CD14-positive monocyte (primary cell): ENCODE data around the gene FBXL13. TPM values are rescaled to one million over a fixed set of nuclear protein-coding genes. Genes with fewer than 3 reads are reported as not detected.

Experiments used
- DNase-seq, 3 donors: peaks; one replicate each; pipeline ENCODE4 v3.0.0-alpha.2; 2011 to 2022
- H2AFZ ChIP-seq: 2 replicates; pipeline ENCODE4 v1.6.0; 2012; ENCODE audit warnings: mild to moderate bottlenecking, low read depth, low read length, inconsistent platforms; ENCODE audit not compliant: insufficient read depth, poor library complexity, severe bottlenecking
- H3K27ac ChIP-seq, 2 donors: 1 replicate in 1 of 2; 2 replicates in 1 of 2; pipeline ENCODE4 v1.5.1; 2012 to 2013; ENCODE audit warnings: low read length in 2 of 2, control low read depth in 1 of 2, inconsistent platforms in 1 of 2, low read depth in 1 of 2, mild to moderate bottlenecking in 1 of 2
- H3K27me3 ChIP-seq, 2 donors: one replicate each; pipeline versions ENCODE4 v1.6.0 to v1.6.1; 2011 to 2013; ENCODE audit warnings: low read length in 2 of 2; ENCODE audit not compliant: control insufficient read depth in 2 of 2, insufficient read depth in 2 of 2
- H3K36me3 ChIP-seq, 2 donors: replicated peaks in 1 of 2; 1 replicate in 1 of 2; 2 replicates in 1 of 2; pipeline versions ENCODE4 v1.5.1 to v1.6.1; 2012 to 2013; ENCODE audit warnings: low read length in 2 of 2, control low read depth in 1 of 2, inconsistent platforms in 1 of 2, mild to moderate bottlenecking in 1 of 2; ENCODE audit not compliant: insufficient read depth in 2 of 2, control insufficient read depth in 1 of 2
- H3K4me1 ChIP-seq, 2 donors: 1 replicate in 1 of 2; 2 replicates in 1 of 2; pipeline versions ENCODE4 v1.5.1 to v1.6.1; 2012 to 2013; ENCODE audit warnings: low read length in 2 of 2, control low read depth in 1 of 2, inconsistent platforms in 1 of 2, mild to moderate bottlenecking in 1 of 2, moderate library complexity in 1 of 2; ENCODE audit not compliant: insufficient read depth in 2 of 2, control insufficient read depth in 1 of 2
- H3K4me2 ChIP-seq: replicated peaks from 2 replicates; pipeline ENCODE3; 2012; ENCODE audit warnings: low read length, moderate library complexity, mild to moderate bottlenecking; ENCODE audit not compliant: poor library complexity, severe bottlenecking; ENCODE audit errors: extremely low read depth
- H3K4me3 ChIP-seq, 3 experiments: fragments of 200-600 bp in 1 of 3; sonication (generic) in 1 of 3; replicated peaks in 1 of 3; 1 replicate in 2 of 3; 2 replicates in 1 of 3; pipeline ENCODE4 v1.5.1; 2011 to 2013; ENCODE audit warnings: low read length in 3 of 3, mild to moderate bottlenecking in 3 of 3, control low read depth in 2 of 3, low read depth in 2 of 3, inconsistent platforms in 1 of 3, moderate library complexity in 1 of 3
- H3K79me2 ChIP-seq: 2 replicates; pipeline ENCODE4 v1.6.0; 2012; ENCODE audit warnings: mild to moderate bottlenecking, control low read depth, inconsistent platforms, low read length, moderate library complexity; ENCODE audit not compliant: insufficient read depth
- H3K9ac ChIP-seq: 2 replicates; pipeline ENCODE4 v1.6.0; 2017; ENCODE audit warnings: low read length, mild to moderate bottlenecking; ENCODE audit not compliant: insufficient read depth, poor library complexity, severe bottlenecking
- H3K9me3 ChIP-seq, 2 donors: replicated peaks in 1 of 2; 1 replicate in 1 of 2; 2 replicates in 1 of 2; pipeline versions ENCODE4 v1.5.1 to v1.6.1; 2012 to 2013; ENCODE audit warnings: low read length in 2 of 2, control low read depth in 1 of 2; ENCODE audit not compliant: control insufficient read depth in 1 of 2, insufficient read depth in 1 of 2
- H4K20me1 ChIP-seq: 2 replicates; pipeline ENCODE4 v1.6.0; 2012; ENCODE audit warnings: mild to moderate bottlenecking, low read length, control low read depth, moderate library complexity; ENCODE audit not compliant: insufficient read depth
- H3K27ac Mint-ChIP-seq, 7 donors: one replicate each; pipeline ENCODE4 v1.8.0; 2020; ENCODE audit warnings: mild to moderate bottlenecking in 7 of 7, mixed read lengths in 7 of 7, moderate library complexity in 6 of 7, inconsistent platforms in 2 of 7
- H3K27me3 Mint-ChIP-seq, 3 donors: one replicate each; pipeline ENCODE4 v1.8.0; 2021 to 2022; ENCODE audit warnings: low read depth in 3 of 3, mild to moderate bottlenecking in 3 of 3, mixed read lengths in 3 of 3, moderate library complexity in 3 of 3, inconsistent platforms in 1 of 3
- H3K36me3 Mint-ChIP-seq, 2 donors: one replicate each; pipeline ENCODE4 v1.8.0; 2020; ENCODE audit warnings: mixed read lengths in 2 of 2, inconsistent platforms in 1 of 2, mild to moderate bottlenecking in 1 of 2
- H3K4me1 Mint-ChIP-seq: one replicate; pipeline ENCODE4 v1.8.0; 2020; ENCODE audit warnings: mild to moderate bottlenecking, mixed read lengths
- H3K4me3 Mint-ChIP-seq, 2 donors: one replicate each; pipeline ENCODE4 v1.8.0; 2020; ENCODE audit warnings: mild to moderate bottlenecking in 2 of 2, mixed read lengths in 2 of 2, moderate library complexity in 1 of 2
- H3K9me3 Mint-ChIP-seq, 7 donors: one replicate each; pipeline ENCODE4 v1.8.0; 2020 to 2022; ENCODE audit warnings: mixed read lengths in 7 of 7, mild to moderate bottlenecking in 6 of 7, moderate library complexity in 6 of 7, inconsistent platforms in 2 of 7
- WGBS: methylation state at CpG from one replicate; pipeline ENCODE4 v1.1.5; 2013; ENCODE audit warnings: missing lambda C conversion rate; ENCODE audit not compliant: insufficient coverage; 5-methylcytosine and 5-hydroxymethylcytosine counted together
- intact Hi-C, 2 donors: fragments of 100-400 bp; cut with micrococcal nuclease; formaldehyde crosslinking; loops; one replicate each; pipeline versions ENCODE4 v1.15.0 to v1.15.1; 2023
- polyA plus RNA-seq, 3 donors: library from polyadenylated mRNA; depleted of rRNA in 1 of 3; unstranded in 2 of 3; stranded (reverse) in 1 of 3; fragments of 300-500 nt in 2 of 3; fragments of >200 nt in 1 of 3; fragmentation: Illumina TruSeq in 2 of 3; gene quantifications; 1 replicate in 2 of 3; 2 replicates in 1 of 3; pipeline ENCODE4 v1.2.3, GENCODE V29; 2012 to 2021
- TF ChIP-seq, protein P1 (sequence below): fragments of 200-600 bp; IDR thresholded peaks from one replicate; pipeline ENCODE4 v1.8.0; 2022; ENCODE audit warnings: antibody characterized with exemption, mild to moderate bottlenecking

The FBXL13 gene
- polyA plus RNA-seq, 3 donors: 0.05 TPM; not detected in 2

DNA sequence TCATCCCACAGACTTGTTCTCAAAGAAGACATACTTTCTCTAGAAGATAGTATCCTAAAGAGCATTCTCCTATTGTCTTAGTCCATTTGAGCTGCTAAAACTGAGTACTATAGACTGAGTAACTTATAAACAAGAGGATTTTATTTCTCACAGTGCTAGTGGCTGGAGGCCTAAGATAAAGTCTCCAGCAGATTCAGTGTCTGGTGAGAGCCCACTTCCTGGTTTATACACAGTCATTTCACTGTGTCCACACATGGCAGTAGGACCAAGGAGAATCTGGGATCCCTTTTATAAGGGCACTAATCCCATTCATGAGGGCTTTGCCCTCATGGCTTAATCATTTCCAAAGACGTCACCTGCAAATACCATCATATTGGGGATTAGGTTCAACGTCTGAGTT, 93.1 kb downstream of the FBXL13 start:
- Mint-ChIP-seq H3K9me3 (peaks cover 0 to 4% (median 2%) of the 10 kb centered on the region in 7 donors), H3K27ac (peak overlapping the region in 1 of 7 donors; percentile 37), H3K36me3 (no peaks in the 10 kb centered on the region), H3K4me3 (no peak overlapping the region), H3K4me1 (peaks cover 6% of the 10 kb centered on the region), H3K27me3 (peaks cover 0 to 2% (median 0%) of the 10 kb centered on the region in 3 donors)
- H4K20me1 ChIP-seq: no peaks in the 10 kb centered on the region
- peaks cover 6% of the 10 kb centered on the region in 2 donors for H3K4me1 ChIP-seq
- no peaks in the 10 kb centered on the region for H3K9me3 ChIP-seq
- no peak overlapping the region for H3K4me3 ChIP-seq
- no peak overlapping the region for H3K9ac ChIP-seq
- H3K36me3 ChIP-seq: no peaks in the 10 kb centered on the region
- H3K27me3 ChIP-seq: no peaks in the 10 kb centered on the region
- 89% methylated on average over 2 of the region's 2 CpGs for WGBS
- TF ChIP-seq, protein P1, sequence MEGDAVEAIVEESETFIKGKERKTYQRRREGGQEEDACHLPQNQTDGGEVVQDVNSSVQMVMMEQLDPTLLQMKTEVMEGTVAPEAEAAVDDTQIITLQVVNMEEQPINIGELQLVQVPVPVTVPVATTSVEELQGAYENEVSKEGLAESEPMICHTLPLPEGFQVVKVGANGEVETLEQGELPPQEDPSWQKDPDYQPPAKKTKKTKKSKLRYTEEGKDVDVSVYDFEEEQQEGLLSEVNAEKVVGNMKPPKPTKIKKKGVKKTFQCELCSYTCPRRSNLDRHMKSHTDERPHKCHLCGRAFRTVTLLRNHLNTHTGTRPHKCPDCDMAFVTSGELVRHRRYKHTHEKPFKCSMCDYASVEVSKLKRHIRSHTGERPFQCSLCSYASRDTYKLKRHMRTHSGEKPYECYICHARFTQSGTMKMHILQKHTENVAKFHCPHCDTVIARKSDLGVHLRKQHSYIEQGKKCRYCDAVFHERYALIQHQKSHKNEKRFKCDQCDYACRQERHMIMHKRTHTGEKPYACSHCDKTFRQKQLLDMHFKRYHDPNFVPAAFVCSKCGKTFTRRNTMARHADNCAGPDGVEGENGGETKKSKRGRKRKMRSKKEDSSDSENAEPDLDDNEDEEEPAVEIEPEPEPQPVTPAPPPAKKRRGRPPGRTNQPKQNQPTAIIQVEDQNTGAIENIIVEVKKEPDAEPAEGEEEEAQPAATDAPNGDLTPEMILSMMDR: no peak
- no peak overlapping the region for H3K27ac ChIP-seq
- H3K4me2 ChIP-seq: no peak overlapping the region
- H3K79me2 ChIP-seq: no peaks in the 10 kb centered on the region
- intact Hi-C loops: no loop called here
- no peak for DNase-seq
- H2AFZ ChIP-seq: no peak overlapping the region

DNA sequence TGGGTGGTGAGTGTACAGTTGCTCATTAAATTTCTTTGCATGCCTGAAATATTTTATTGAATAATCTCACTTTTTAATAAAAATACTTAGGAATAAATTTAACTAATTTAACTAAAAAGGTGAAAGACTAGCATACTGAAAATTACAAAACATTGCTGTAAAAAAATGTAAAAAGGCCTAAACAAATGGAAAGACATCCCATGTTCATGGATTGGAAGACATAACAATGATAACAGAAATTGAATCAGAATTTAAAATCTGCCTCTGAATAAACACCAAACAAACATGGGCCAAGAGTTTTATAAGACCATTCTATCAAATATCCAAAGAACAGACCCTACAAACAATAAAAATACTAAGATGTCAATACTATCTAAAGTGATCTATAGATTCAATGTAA, 94.9 kb downstream of the FBXL13 start:
- intact Hi-C loops: loop anchor here in 1 of 2 donors (5.0 kb wide), 1 partner anchor 72 kb away; no protein-coding TSS in a partner anchor
- peaks cover 10% of the 10 kb centered on the region for H3K4me1 Mint-ChIP-seq

More for the DNA sequence above, 94.9 kb downstream of the FBXL13 start:
- peaks cover 0 to 6% (median 2%) of the 10 kb centered on the region in 7 donors for H3K9me3 Mint-ChIP-seq
- H3K36me3 ChIP-seq: no peaks in the 10 kb centered on the region
- H3K79me2 ChIP-seq: no peaks in the 10 kb centered on the region
- TF ChIP-seq, protein P1: no peak
- no peak overlapping the region for H2AFZ ChIP-seq
- H3K4me1 ChIP-seq: peaks cover 6% of the 10 kb centered on the region in 2 donors
- no peaks in the 10 kb centered on the region for H4K20me1 ChIP-seq
- no peak overlapping the region for H3K27ac Mint-ChIP-seq
- H3K4me2 ChIP-seq: no peak overlapping the region
- no peaks in the 10 kb centered on the region for H3K27me3 ChIP-seq
- H3K4me3 ChIP-seq: no peak overlapping the region
- no peaks in the 10 kb centered on the region for H3K9me3 ChIP-seq
- peaks cover 0 to 2% (median 0%) of the 10 kb centered on the region in 3 donors for H3K27me3 Mint-ChIP-seq
- H3K4me3 Mint-ChIP-seq: no peak overlapping the region
- no peak overlapping the region for H3K27ac ChIP-seq
- no peak for DNase-seq
- H3K36me3 Mint-ChIP-seq: no peaks in the 10 kb centered on the region
- no peak overlapping the region for H3K9ac ChIP-seq
